Measurements from ENCODE around the gene C19orf81.

DNA sequence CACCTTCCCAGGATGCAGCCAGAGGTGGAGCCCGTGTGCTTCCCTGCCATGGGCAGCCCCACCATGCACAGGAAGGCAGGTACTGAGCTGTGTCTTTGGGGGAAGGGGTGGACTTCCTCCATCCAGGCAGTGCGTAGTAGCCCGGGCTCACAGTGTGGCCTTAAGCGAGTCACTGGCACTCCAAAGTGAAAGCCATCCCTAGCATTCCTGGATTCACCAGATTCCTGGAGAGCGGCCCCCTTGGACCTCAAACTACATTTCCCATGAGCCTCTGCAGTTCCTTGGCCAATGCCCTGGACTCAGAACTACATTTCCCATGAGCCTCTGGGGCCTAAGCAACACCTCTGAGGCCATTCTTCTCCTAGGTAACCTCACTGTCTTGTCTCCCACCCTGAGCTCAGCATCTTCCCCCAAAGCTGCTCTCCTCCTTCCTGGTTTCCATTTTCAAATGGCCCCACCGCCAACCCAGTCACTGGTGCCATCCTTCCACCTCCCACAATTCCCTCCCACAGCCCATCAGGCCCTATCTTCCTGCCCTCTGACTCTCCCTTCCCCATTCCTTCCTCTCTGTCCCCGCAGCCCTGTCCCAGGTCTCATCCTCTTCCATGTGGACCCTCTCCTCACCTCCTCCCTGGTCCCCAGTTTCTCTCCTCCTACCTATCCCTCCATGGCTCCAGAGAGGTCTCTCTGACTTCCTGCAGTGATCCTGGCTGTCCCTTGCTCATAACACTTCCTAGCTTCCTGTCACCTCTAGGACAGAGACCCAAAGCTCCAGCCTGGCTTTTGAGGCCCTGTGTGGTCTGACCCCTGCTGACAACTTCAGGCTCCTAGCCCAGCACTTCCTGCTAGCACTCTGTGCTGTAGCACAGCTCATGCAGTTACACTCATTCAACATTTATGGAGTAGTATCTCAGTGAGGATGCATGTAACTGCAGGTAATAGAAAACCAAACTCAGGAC lies at the start of gene C19orf81:
- TF ChIP-seq, protein P1, sequence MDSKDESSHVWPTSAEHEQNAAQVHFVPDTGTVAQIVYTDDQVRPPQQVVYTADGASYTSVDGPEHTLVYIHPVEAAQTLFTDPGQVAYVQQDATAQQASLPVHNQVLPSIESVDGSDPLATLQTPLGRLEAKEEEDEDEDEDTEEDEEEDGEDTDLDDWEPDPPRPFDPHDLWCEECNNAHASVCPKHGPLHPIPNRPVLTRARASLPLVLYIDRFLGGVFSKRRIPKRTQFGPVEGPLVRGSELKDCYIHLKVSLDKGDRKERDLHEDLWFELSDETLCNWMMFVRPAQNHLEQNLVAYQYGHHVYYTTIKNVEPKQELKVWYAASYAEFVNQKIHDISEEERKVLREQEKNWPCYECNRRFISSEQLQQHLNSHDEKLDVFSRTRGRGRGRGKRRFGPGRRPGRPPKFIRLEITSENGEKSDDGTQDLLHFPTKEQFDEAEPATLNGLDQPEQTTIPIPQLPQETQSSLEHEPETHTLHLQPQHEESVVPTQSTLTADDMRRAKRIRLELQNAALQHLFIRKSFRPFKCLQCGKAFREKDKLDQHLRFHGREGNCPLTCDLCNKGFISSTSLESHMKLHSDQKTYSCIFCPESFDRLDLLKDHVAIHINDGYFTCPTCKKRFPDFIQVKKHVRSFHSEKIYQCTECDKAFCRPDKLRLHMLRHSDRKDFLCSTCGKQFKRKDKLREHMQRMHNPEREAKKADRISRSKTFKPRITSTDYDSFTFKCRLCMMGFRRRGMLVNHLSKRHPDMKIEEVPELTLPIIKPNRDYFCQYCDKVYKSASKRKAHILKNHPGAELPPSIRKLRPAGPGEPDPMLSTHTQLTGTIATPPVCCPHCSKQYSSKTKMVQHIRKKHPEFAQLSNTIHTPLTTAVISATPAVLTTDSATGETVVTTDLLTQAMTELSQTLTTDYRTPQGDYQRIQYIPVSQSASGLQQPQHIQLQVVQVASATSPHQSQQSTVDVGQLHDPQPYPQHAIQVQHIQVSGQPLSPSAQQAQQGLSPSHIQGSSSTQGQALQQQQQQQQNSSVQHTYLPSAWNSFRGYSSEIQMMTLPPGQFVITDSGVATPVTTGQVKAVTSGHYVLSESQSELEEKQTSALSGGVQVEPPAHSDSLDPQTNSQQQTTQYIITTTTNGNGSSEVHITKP (CRISPR knock-in tag; IDR thresholded peaks at IDR 0.05; ENCODE audit: low read depth) = no peak
- TF ChIP-seq DPF2 (CRISPR knock-in tag; IDR thresholded peaks at IDR 0.05; ENCODE audit: borderline replicate concordance, low read depth) (no peak), EZH2 (conservative IDR thresholded peaks at IDR 0.05; ENCODE audit: low read depth, low read length) (no peak), SIX4 (CRISPR knock-in tag; IDR thresholded peaks at IDR 0.05) (no peak), ZNF317 (CRISPR knock-in tag; IDR thresholded peaks at IDR 0.05) (no peak), NFE2L2 (IDR thresholded peaks at IDR 0.05; ENCODE audit: low read length) (no peak), ZNF567 (CRISPR knock-in tag; IDR thresholded peaks at IDR 0.05; ENCODE audit: borderline replicate concordance) (no peak), TP53 (CRISPR knock-in tag; conservative IDR thresholded peaks at IDR 0.05) (no peak), CCDC6 (CRISPR knock-in tag; IDR thresholded peaks at IDR 0.05) (no peak), POLR2A (IDR thresholded peaks at IDR 0.05; ENCODE audit: insufficient read depth in 1 of 2, low read depth in 2 of 2, low read length in 2 of 2) (no peak), ZNF3 (CRISPR knock-in tag; IDR thresholded peaks at IDR 0.05) (no peak), ZNF225 (CRISPR knock-in tag; IDR thresholded peaks at IDR 0.05) (no peak), ELF4 (CRISPR knock-in tag; IDR thresholded peaks at IDR 0.05; ENCODE audit: borderline replicate concordance) (no peak), ZBTB21 (CRISPR knock-in tag; IDR thresholded peaks at IDR 0.05) (no peak)

Measured in HepG2 (cell line).